NB4 (cell line): ENCODE measurements around the gene GOLGA8J.

Experiments
- DNase-seq: peaks from one replicate; pipeline ENCODE4 v3.0.0; 2010; ENCODE audit warnings: low read depth
- H3K4me3 ChIP-seq: one replicate; pipeline ENCODE4 v1.5.1; 2011; ENCODE audit warnings: mild to moderate bottlenecking, low read depth, low read length, moderate library complexity
- MYC ChIP-seq: IDR thresholded peaks from 2 replicates; pipeline ENCODE4 v1.6.1; 2011; ENCODE audit warnings: low read depth, low read length
- POLR2A ChIP-seq: IDR thresholded peaks from 2 replicates; pipeline ENCODE4 v1.6.1; 2011; ENCODE audit warnings: mild to moderate bottlenecking; ENCODE audit not compliant: insufficient read length; ENCODE audit errors: extremely low read depth
- TF ChIP-seq, protein P1 (sequence below): IDR thresholded peaks from one replicate; pipeline ENCODE4 v1.5.1; 2012; ENCODE audit warnings: low read depth, low read length
- TF ChIP-seq, protein P2 (sequence below): IDR thresholded peaks from 2 replicates; pipeline ENCODE4 v1.6.1; 2011; ENCODE audit warnings: low read depth, low read length

GOLGA8J gene

DNA sequence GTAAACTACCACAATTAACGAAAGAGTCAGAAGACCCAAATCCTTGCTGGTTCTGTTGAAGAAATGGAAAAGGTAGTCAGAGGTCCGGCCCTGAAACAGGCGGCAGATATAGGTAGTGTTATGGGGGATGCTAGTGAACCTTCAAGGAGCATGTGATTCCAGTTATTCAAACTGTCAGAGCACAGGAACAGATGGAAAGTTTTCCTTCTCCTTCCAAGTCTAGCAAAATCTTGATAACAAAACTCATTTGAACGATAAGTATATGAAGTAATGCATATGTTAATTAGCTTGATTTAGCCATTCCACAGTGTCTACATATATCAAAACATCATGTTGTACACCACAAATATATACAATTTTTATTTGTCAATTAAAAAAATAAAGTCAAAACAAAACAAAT lies 26.6 kb upstream of the GOLGA8J start:
- no peak overlapping the region for H3K4me3 ChIP-seq
- no peak for DNase-seq
- TF ChIP-seq POLR2A (no peak), MYC (no peak)
- TF ChIP-seq, protein P1, sequence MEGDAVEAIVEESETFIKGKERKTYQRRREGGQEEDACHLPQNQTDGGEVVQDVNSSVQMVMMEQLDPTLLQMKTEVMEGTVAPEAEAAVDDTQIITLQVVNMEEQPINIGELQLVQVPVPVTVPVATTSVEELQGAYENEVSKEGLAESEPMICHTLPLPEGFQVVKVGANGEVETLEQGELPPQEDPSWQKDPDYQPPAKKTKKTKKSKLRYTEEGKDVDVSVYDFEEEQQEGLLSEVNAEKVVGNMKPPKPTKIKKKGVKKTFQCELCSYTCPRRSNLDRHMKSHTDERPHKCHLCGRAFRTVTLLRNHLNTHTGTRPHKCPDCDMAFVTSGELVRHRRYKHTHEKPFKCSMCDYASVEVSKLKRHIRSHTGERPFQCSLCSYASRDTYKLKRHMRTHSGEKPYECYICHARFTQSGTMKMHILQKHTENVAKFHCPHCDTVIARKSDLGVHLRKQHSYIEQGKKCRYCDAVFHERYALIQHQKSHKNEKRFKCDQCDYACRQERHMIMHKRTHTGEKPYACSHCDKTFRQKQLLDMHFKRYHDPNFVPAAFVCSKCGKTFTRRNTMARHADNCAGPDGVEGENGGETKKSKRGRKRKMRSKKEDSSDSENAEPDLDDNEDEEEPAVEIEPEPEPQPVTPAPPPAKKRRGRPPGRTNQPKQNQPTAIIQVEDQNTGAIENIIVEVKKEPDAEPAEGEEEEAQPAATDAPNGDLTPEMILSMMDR, result no peak
- TF ChIP-seq, protein P2, sequence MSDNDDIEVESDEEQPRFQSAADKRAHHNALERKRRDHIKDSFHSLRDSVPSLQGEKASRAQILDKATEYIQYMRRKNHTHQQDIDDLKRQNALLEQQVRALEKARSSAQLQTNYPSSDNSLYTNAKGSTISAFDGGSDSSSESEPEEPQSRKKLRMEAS, result no peak

DNA sequence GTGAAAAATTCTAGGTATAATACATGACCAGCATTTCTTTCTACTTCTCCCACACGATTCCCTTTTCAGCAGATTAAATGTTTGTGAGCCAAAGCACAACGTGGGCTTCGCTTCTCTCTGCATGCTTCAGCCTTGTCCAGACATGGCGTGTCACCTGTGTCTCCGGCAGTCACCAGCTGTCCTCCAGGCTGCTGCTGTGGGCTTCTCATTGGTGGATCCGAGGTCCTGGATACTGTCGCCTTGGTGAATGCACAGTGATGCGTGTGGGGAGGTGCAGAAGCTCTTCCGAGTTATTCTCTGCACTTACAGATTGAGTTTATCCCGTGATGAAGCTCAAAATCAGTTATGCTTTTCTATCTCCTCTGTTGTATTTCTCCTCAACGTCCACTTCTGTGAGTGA lies 23.0 kb upstream of the GOLGA8J start:
- TF ChIP-seq, protein P1, result no peak
- TF ChIP-seq, protein P2, result no peak
- TF ChIP-seq MYC (no peak), POLR2A (no peak)
- no peak for DNase-seq

DNA sequence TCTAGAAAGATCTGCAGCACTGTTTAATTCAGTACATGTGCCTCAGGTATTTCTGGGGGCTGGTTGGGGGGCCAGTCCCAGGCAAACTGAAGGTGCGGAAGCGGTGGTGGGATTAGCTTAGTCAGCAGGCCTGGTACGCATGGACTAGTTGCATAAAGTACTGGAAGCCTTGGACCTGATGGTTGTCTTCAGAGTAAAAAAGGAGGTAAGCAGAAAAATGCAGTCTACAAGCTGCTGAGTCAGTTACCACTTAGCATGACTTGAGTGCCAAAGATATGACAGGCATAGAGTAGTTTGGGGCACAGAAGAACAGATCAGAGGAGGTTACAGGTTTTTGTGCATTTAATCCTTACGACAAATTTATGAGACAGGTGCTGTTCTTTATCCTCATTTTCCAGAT lies 19.9 kb upstream of the GOLGA8J start:
- TF ChIP-seq MYC, result no peak
- TF ChIP-seq, protein P2, result no peak
- TF ChIP-seq POLR2A, result no peak
- TF ChIP-seq, protein P1, result no peak
- no peak for DNase-seq

More for the DNA sequence above, 23.0 kb upstream of the GOLGA8J start:
- no peak overlapping the region for H3K4me3 ChIP-seq

DNA sequence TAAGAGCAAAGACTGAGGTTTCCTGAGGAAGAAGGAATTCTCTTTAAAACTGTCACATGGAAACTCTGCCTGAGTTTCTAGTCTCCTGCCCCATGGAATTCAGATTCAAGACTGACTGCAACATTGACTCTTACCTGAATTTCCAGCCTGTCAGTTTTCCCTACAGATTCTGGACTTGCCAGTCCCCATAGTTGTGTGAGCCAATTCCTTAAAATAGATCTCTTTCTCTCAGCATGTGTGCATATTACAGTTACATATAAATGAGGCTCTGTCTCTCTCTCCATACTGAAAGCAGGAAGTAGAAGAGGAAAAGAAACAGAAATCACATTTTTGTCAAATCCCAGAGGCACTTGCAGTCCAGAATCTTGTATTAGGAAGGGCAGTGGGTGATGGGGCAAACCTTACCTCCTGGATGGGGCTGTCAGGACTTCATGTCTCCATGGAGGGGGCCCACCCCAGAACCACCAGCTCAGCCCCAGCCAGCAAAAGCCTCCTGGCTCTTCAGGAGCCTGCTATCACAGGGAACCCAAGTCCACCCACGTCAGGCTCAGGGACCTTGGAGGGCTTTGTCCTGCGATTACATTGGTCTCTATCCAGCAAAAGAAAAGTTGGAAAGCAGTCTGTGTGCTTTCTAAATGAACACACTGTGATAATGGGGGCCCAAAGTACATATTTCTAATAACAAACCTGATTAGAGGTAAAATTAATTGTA lies 18.8 kb upstream of the GOLGA8J start:
- no peak overlapping the region for H3K4me3 ChIP-seq
- DNase-seq, result no peak
- TF ChIP-seq, protein P1, result no peak
- TF ChIP-seq, protein P2, result no peak
- TF ChIP-seq MYC (no peak), POLR2A (no peak)

More for the DNA sequence above, 19.9 kb upstream of the GOLGA8J start:
- H3K4me3 ChIP-seq, result no peak overlapping the region

DNA sequence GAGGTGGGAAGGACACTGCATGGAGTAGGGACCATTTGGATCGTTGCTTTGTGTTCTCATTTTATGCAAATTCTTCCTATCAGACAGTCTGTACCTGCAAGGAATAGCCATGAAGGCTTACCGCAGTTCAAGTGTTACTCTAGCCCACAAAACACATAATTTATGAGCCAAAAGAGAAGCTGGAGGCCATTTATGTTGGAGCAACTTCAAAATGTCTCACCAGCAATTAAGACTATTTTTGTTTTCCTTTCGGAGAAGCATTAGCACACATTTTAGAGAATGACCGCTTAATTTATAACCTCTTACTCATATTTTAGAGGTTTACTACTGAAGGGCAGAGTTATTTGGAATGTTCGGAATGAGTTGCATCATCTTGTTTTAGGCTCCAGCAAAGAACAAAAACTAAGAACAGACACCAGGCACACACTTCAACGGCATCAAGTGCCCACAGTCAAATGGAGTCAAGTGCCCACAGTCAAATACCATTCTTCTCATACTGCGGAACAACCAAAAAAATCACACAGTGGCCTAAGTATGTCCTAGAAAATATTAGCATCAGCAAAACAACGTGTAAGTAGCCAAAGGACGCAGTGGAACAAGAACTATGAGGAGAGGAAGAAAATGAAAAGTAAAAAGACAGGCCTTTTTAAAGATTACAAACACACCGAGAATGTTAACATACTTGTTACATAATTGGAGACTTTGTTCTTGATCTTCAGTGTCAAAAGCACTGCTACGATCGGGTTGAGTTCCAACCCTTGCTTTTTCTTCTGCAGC lies 17.5 kb upstream of the GOLGA8J start:
- no peak overlapping the region for H3K4me3 ChIP-seq
- TF ChIP-seq MYC (no peak), POLR2A (no peak)
- TF ChIP-seq, protein P2, result no peak
- TF ChIP-seq, protein P1, result no peak
- no peak for DNase-seq
